Memory B cell (primary cell): ENCODE measurements around the gene JAGN1.
A peak's percentile ranks its signal among the peaks of the same experiment; 100 is the strongest.
"Not testable (repeated sequence)": the region's sequence is repeated elsewhere in the genome, so short reads cannot be mapped to it uniquely, and the experiment has no call there.

Experiments used
- ATAC-seq: fragments of 150-1000 bp; cut with Tn5 transposase; 2 replicates; pipeline ENCODE4 v1.10.0; 2021; ENCODE audit warnings: low read depth, mild to moderate bottlenecking, moderate library complexity
- DNase-seq, 2 donors: peaks; one replicate each; pipeline ENCODE4 v3.0.0; 2022; ENCODE audit warnings: low spot score in 2 of 2
- H3K27ac Mint-ChIP-seq: one replicate; pipeline ENCODE4 v1.8.0; 2022; ENCODE audit warnings: mild to moderate bottlenecking, moderate library complexity, mixed read lengths
- H3K27me3 Mint-ChIP-seq: one replicate; pipeline ENCODE4 v1.8.0; 2022; ENCODE audit warnings: mixed read lengths
- H3K36me3 Mint-ChIP-seq: one replicate; pipeline ENCODE4 v1.8.0; 2022; ENCODE audit warnings: mild to moderate bottlenecking, mixed read lengths
- H3K4me1 Mint-ChIP-seq: one replicate; pipeline ENCODE4 v1.8.0; 2022; ENCODE audit warnings: mixed read lengths
- H3K4me3 Mint-ChIP-seq: one replicate; pipeline ENCODE4 v1.8.0; 2022; ENCODE audit warnings: mild to moderate bottlenecking, moderate library complexity, mixed read lengths
- H3K9me3 Mint-ChIP-seq: one replicate; pipeline ENCODE4 v1.8.0; 2022; ENCODE audit warnings: mixed read lengths

The JAGN1 gene

GRCh38 chr3:9934235-9934621, 43.8 kb downstream of the JAGN1 start:
- Mint-ChIP-seq H3K4me3 (peak overlapping the region; percentile 99), H3K4me1 (peaks cover 17% of the 10 kb centered on the region), H3K36me3 (peaks cover 16% of the 10 kb centered on the region), H3K27me3 (no peaks in the 10 kb centered on the region), H3K9me3 (no peaks in the 10 kb centered on the region), H3K27ac (peak overlapping the region; percentile 95)
- DNase-seq: peak in 1 of 2 donors; percentile 26
- peak; percentile 6 for ATAC-seq

DNA sequence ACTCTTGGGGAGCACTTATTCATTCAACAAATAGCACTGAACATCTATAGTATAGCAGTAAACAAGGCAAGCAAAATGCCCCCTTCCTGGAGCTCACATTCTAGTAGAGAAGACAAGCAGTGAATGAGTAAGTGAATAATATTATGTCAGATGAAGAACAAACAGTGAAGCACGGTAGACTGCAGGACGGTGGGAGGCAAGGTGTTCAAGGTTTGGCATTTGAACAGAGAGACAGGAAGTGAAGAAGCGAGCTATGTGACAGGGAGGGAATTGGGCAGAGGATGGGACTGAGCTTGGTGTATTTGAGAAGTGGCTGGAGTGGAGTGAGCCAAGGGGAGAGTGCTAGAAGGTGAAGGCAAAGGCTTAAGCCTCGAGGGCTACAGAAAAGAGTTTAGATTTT, 44.6 kb downstream of the JAGN1 start:
- no peaks in the 10 kb centered on the region for H3K27me3 Mint-ChIP-seq
- H3K9me3 Mint-ChIP-seq: no peaks in the 10 kb centered on the region
- DNase-seq: no peak
- H3K27ac Mint-ChIP-seq: peak overlapping the region; percentile 62
- no peak for ATAC-seq
- H3K36me3 Mint-ChIP-seq: peaks cover 16% of the 10 kb centered on the region
- peaks cover 17% of the 10 kb centered on the region for H3K4me1 Mint-ChIP-seq
- H3K4me3 Mint-ChIP-seq: peak overlapping the region; percentile 99

DNA sequence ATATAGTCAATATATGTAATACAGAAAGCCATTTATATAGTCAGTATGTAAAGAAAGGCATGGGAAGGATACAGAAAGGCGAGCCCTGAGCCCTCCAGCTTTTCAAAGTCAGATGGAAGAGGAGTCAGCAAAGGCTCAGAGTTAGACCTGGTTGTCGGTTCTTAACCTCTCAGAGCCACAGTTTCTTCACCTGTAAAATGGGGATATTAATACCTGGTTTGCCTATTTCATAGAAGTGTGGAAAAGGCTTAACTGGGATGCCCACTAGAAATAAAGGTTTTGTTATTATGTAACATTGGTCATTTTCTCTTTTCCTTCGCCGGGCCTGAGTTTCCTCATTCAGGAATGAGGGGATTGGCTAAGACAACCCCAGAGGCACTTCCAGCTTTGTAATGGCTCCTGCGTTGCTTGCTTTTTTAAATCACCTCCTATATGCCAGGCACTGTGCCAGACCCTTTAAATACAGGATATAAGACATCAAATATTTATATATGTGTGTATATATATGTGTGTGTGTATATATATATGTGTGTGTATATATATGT, 45.6 kb downstream of the JAGN1 start:
- DNase-seq (no peak), ATAC-seq (no peak)
- no peaks in the 10 kb centered on the region for H3K27me3 Mint-ChIP-seq
- H3K9me3 Mint-ChIP-seq: no peaks in the 10 kb centered on the region
- peaks cover 17% of the 10 kb centered on the region for H3K4me1 Mint-ChIP-seq
- H3K4me3 Mint-ChIP-seq: no peak overlapping the region
- H3K36me3 Mint-ChIP-seq: peaks cover 16% of the 10 kb centered on the region
- H3K27ac Mint-ChIP-seq: no peak overlapping the region

DNA sequence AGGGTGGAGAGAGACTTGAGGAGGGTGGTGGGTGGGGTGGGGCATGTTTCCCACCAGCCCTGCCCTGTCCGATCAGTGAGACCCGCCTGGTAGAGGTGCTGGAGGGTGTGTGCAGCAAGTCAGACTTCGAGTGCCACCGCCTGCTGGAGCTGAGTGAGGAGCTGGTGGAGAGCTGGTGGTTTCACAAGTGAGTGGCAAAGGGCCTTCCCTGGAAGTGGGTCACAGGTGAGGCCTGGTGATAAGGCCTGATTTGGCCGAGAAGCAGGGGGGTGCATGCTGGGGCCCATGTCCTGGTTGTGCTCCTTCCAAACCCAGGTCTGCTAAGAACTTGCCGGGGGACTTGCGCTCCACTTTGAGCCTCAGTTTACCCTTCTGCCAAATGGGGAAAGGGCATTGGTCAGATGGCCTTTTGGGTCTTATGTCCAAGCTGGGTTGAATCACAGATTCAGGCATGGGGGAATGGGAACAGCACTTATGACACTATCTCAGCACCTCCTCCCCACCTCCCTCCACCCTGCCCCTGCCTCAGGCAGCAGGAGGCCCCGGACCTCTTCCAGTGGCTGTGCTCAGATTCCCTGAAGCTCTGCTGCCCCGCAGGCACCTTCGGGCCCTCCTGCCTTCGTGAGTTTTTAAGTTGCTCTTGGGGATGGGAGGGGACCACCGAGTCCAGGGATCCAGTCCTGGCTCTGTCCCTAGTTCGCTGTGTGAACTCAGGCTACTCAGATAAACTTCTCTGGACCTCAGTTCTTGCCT, 47.3 kb downstream of the JAGN1 start:
- Mint-ChIP-seq H3K4me3 (no peak overlapping the region), H3K36me3 (peaks cover 19% of the 10 kb centered on the region), H3K4me1 (peaks cover 15% of the 10 kb centered on the region), H3K27me3 (no peaks in the 10 kb centered on the region), H3K27ac (no peak overlapping the region), H3K9me3 (no peaks in the 10 kb centered on the region)
- DNase-seq (no peak), ATAC-seq (no peak)

- Mint-ChIP-seq H3K36me3 (peaks cover 19% of the 10 kb centered on the region), H3K27me3 (no peaks in the 10 kb centered on the region), H3K9me3 (no peaks in the 10 kb centered on the region), H3K27ac (no peak overlapping the region), H3K4me1 (peaks cover 15% of the 10 kb centered on the region), H3K4me3 (no peak overlapping the region)
- DNase-seq (no peak), ATAC-seq (no peak)
Observed at GRCh38 chr3:9938966-9939365, 48.6 kb downstream of the JAGN1 start.

- not testable (repeated sequence) for ATAC-seq
Observed at GRCh38 chr3:9939906-9940305, 49.5 kb downstream of the JAGN1 start.

GRCh38 chr3:9940746-9941145, 50.3 kb downstream of the JAGN1 start:
- H3K27me3 Mint-ChIP-seq: no peaks in the 10 kb centered on the region
- H3K4me1 Mint-ChIP-seq: peaks cover 1% of the 10 kb centered on the region
- no peak for DNase-seq
- ATAC-seq: no peak
- H3K36me3 Mint-ChIP-seq: peaks cover 10% of the 10 kb centered on the region
- no peak overlapping the region for H3K27ac Mint-ChIP-seq
- no peak overlapping the region for H3K4me3 Mint-ChIP-seq
- H3K9me3 Mint-ChIP-seq: no peaks in the 10 kb centered on the region

More at GRCh38 chr3:9939906-9940305, 49.5 kb downstream of the JAGN1 start:
- not testable (repeated sequence) for DNase-seq, H3K27ac Mint-ChIP-seq, H3K27me3 Mint-ChIP-seq, H3K9me3 Mint-ChIP-seq, H3K4me1 Mint-ChIP-seq, H3K4me3 Mint-ChIP-seq
- peaks cover 18% of the 10 kb centered on the region for H3K36me3 Mint-ChIP-seq

- no peak for DNase-seq
- no peaks in the 10 kb centered on the region for H3K27me3 Mint-ChIP-seq
- H3K9me3 Mint-ChIP-seq: no peaks in the 10 kb centered on the region
- H3K36me3 Mint-ChIP-seq: peaks cover 8% of the 10 kb centered on the region
- no peaks in the 10 kb centered on the region for H3K4me1 Mint-ChIP-seq
- H3K4me3 Mint-ChIP-seq: no peak overlapping the region
- no peak for ATAC-seq
- H3K27ac Mint-ChIP-seq: peak overlapping the region; percentile 20
Observed at GRCh38 chr3:9942164-9942563, 51.8 kb downstream of the JAGN1 start.

DNA sequence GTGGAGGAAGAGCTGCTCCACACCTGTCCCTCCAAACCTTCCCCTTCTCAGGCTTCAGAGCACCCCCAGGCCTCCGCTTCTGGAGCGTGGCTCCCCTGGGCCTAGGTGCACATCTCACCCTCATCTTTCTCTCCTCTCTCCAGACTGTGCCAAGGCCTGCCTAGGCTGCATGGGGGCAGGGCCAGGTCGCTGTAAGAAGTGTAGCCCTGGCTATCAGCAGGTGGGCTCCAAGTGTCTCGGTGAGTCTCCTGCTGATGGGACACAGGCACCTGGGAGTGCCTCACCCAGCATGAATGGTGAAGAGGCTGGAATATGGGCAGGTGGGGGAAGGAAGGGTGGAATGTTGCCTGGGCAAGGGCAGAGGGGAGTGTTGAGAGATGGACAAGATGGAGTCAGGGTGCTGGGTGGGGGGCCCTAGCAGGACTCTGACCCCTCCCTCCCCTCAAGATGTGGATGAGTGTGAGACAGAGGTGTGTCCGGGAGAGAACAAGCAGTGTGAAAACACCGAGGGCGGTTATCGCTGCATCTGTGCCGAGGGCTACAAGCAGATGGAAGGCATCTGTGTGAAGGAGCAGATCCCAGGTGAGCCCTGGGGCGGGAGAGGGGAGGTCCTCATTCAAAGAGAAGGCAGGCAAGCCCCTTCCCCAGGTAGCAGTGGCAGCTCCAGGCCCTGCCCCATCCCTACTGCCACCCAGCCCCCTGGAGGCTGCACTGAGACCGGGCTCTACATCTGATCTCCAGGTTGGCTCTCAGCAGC, 52.7 kb downstream of the JAGN1 start:
- H3K36me3 Mint-ChIP-seq: peaks cover 3% of the 10 kb centered on the region
- ATAC-seq (no peak), DNase-seq (no peak)
- H3K4me3 Mint-ChIP-seq: no peak overlapping the region
- no peaks in the 10 kb centered on the region for H3K9me3 Mint-ChIP-seq
- no peaks in the 10 kb centered on the region for H3K27me3 Mint-ChIP-seq
- no peaks in the 10 kb centered on the region for H3K4me1 Mint-ChIP-seq
- no peak overlapping the region for H3K27ac Mint-ChIP-seq
